ENCODE data around the gene LACC1.

Gene LACC1

DNA sequence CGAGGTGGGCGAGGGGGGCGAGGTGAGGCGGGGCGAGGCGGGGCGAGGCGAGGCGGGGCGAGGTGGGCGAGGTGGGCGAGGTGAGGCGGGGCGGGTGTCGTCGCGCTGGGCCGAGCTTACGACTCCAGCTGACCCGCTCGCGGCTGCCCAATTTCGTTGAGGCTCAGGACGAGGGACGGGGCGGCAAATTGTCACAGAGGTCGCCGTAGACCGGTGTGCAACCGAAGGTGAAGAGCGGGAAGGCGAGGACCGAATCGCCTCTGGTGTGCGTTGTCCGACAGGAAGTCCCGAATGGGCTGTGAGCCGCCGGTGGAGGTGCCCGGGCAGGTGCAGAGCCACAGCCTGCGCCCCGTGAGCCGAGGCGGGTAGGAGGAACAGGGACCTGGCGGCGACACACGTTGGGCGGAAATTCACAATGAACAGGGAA, at the start of gene LACC1:
Gene LACC1, plus strand, starts transcription at position 150 of the 427 bp plus-strand sequence. CDS start 1,082 bp downstream, outside the sequence.
- DNase-seq = peak; percentile 53

DNA sequence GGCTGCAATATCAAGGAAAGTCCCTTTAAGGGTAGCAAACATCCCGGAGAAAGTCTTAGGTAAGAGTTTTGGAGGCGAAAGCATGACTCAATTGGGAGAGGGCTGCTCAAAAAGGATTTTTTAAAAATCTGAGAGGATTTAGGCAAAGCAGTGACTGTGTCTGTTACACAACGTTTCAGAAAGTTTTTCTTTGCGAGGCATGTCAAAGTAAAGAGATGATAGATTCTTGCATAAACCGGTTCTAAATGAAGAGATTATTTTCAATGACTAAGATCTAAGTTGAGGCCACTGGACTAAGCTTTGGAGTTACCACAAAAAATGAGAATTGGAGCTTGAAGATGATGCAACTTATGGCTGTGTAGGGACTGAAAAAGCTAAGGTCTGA, 49.2 kb upstream of the LACC1 start:
- DNase-seq = no peak

GRCh38 chr13:43831088-43831487, 48.6 kb upstream of the LACC1 start:
- no peak for DNase-seq

- no peak for DNase-seq
These were observed 44.0 kb upstream of the LACC1 start for GRCh38 chr13:43835701-43836100.

- DNase-seq = no peak
These were observed 40.8 kb upstream of the LACC1 start for GRCh38 chr13:43838909-43839308.

DNA sequence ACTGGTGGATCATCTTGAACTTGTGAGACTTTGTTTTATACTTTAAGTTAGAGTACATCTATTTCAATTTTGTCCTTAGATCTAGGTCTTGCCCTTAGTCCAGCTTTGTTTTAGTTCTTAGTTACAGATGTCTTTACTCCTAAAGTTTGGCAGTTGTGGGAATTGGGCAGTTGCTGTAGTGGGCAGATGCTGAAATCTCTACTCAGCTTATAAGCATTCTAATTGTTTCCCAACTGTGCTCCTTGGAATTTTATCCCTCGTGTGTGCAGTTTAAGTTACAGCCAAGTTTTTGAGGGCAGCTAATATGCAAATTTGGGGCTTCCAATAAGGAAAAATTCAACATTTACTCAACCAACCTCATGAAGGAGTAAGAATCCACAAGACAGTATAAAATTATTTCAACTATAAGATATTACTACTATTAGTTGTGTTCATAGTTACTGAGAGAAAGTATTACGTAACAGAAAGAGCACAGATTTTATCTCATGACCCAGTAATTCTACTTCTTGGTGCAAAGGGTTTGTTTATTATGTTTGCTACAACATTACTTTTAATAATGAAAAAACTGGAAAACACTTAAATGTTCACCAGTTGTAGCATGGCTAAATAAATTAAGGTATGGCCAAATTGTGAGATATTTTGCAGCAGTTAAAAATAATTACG, 33.1 kb upstream of the LACC1 start:
- no peak for DNase-seq

DNA sequence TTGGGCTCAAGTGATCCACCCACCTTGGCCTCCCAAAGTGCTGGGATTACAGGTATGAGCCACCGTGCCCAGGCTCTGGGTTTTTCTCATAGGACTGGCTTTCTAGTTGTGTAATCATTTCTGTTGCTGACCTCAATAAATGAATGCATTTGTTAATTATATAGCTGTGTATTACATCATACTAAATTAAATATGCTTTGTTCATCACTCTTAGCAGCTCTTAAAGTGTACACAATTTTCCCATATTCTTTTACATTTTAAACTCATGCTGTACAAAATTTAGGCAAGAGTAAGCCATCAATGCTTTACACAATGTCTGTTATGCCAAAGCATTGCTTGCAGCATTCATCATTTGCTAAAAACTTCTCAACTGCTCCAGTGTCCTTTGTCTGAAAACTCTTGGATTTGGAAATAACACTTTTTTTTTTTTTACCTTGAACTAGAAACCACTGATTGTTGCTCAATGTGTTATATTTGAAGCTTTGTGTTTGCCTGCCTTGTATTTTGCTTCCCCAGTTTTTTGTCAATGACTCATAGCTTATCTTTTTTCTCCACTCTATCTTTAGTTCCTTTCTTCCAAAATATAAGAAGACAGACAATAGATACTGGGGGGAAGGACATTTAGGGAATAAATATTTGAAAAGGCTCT, 31.6 kb upstream of the LACC1 start:
- DNase-seq = no peak

DNA sequence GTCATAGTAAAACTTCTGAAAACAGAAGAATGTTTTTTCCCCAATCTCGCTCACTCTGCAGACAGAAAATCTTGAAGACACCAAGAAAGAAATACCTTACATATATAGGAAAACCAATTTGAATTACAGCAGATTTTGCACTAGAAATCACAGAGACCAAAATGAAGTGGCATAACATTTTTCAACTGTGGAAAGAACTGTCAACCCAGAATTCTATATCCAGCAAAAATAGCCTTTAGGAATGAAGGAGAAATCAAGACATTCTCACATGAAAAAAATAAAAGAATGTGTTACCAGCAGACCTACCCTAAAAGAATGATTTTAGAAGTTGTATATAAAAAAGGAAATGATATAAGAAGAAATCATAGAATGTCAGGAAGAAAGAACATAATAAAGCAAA, 28.8 kb upstream of the LACC1 start:
- DNase-seq = no peak

- no peak for DNase-seq
These were observed 26.7 kb upstream of the LACC1 start for GRCh38 chr13:43852923-43853404.

GRCh38 chr13:43861863-43862262, 17.8 kb upstream of the LACC1 start:
- DNase-seq = no peak

DNA sequence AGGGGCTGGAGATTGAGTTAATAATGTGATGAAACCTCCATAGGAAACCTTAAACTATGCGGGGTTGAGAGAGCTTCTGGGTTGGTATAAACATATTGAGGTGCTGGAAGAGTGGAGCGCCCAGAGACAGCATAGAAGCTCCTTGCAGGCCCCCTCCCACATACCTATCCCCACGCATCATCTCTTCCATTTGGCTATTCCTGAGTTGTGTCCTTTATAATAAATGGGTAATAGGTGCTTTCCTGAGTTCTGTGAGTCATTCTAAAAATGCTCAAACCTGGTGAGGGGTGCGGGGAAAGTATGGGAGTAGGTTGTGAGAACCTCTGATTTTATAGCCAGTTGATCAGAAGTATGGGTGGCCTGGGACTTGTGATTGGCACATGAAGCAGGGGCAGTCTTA, 14.8 kb upstream of the LACC1 start:
- DNase-seq = no peak

GRCh38 chr13:43865892-43866291, 13.8 kb upstream of the LACC1 start:
- no peak for DNase-seq

- no peak for DNase-seq
These were observed 7.5 kb upstream of the LACC1 start for GRCh38 chr13:43872181-43872580.

DNA sequence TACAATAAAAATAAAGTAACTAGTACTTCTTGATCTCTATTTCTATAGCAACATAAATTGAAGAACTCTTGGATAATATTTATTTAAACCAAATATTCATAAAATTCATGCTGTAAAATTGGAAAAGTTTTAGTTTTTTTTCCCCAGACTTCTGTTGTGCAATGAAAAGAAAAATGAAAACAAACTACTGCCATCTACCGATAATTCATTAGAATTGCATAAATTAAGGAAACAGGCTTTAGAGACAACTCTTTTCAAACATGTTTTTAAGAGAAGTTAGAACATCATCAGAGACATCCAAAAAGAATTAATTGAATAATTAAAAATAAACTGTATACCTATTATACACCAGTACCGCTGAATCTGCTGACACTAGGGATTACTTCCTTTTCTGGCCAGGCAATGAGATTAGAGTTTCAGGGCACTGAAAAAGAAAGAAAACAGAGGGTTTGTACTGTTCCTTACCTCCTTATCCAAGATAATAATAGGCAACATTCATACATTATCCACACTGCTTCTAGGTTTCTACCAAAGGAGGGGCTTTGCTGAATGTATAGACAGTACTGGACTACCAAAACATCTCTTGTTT, 5.1 kb upstream of the LACC1 start:
- DNase-seq = peak; percentile 40

GRCh38 chr13:43876366-43876765, 3.3 kb upstream of the LACC1 start:
- DNase-seq = no peak

GRCh38 chr13:43877326-43877725, 2.4 kb upstream of the LACC1 start:
- no peak for DNase-seq

GRCh38 chr13:43877766-43878165, 1.9 kb upstream of the LACC1 start:
- no peak for DNase-seq

DNA sequence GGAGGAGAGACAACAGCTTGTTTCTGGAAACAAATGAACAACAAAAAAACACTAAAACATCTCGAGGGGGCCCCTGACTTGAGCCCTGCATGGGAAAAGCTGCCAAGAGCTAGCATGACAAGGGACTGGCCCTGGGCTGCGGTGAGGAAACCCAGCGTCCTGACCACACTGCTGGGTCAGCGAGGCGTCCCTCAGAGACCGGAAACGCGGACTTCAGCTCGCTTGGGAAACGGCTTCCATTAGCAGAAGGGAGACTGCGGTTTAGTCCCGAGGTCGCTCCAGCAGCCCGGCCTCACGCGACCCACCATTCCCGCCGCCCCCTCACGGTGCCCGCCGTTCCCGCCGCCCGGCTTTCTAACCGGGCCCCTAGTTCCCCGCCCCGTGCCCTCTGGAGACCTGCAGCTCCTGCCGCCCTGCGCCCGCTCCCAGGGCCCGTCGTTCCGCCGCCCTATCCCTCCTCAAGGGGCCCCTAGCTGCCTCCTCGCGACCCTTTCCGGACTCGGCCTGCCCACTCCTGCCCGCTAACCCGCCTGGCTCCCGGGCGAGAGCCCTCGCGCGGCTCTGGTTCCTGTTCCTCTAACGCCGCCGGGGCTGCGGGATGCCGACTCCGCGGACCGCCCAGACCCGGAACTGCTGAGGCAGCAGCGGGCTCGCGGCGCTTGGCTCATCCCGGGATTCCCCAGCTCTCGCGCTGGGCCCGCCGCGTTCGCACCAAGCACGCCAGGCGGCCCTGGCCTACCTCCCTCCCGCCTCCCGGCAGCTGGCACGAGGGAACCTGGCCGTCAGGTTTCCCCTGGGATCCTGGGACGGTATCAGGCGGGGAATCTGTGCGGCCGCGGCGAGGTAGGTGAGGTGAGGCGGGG, 581 bp upstream of the LACC1 start, which contains the start of gene CCDC122:
Gene CCDC122, minus strand, starts transcription at position 849 of the 863 bp plus-strand sequence. CDS start 10,364 bp downstream, outside the sequence.
- DNase-seq = peak; percentile 53

- DNase-seq = no peak
These were observed 631 bp downstream of the LACC1 start for GRCh38 chr13:43880214-43880855.

GRCh38 chr13:43880926-43881325, 1.2 kb downstream of the LACC1 start:
- no peak for DNase-seq

- no peak for DNase-seq
These were observed 1.9 kb downstream of the LACC1 start for GRCh38 chr13:43881580-43881979.

- no peak for DNase-seq
These were observed 3.9 kb downstream of the LACC1 start for GRCh38 chr13:43883631-43884030.

DNA sequence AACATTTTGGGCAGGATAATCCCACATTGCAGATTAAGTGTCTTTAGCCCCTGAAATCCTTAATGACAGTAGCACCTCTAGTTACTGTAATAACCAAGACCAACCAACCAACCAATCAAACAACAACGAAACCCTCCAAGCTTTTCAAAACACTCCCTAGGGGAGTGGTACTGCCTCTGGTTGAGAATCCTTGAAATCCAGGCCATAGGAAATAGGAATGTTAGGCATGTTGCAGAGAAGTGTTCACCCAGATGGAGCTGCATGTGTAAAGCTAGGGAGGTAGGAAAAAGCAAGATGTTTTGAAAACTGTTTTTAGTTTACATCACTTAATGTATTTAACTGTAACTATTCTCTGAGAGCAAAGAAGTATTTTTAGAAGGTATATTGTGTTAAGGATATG, 4.5 kb downstream of the LACC1 start:
- DNase-seq = no peak
